Mucosa of stomach (tissue), 1 donor: Measurements from ENCODE around the gene TRMT1.
A peak's percentile ranks its signal among the peaks of the same experiment; 100 is the strongest.
"Not testable (repeated sequence)": the region's sequence is repeated elsewhere in the genome, so short reads cannot be mapped to it uniquely, and the experiment has no call there.

Experiments used
- H3K27me3 ChIP-seq: one replicate; pipeline ENCODE4 v1.7.0; 2013; ENCODE audit warnings: mild to moderate bottlenecking, low read length; ENCODE audit not compliant: control insufficient read depth, insufficient read depth
- H3K36me3 ChIP-seq: one replicate; pipeline ENCODE4 v1.7.0; 2013; ENCODE audit warnings: low read length; ENCODE audit not compliant: control insufficient read depth, insufficient read depth
- H3K4me1 ChIP-seq: one replicate; pipeline ENCODE4 v1.7.0; 2013; ENCODE audit warnings: mild to moderate bottlenecking, low read length; ENCODE audit not compliant: control insufficient read depth, insufficient read depth
- H3K4me3 ChIP-seq: one replicate; pipeline ENCODE4 v1.7.0; 2013; ENCODE audit warnings: low read length
- H3K9ac ChIP-seq: one replicate; pipeline ENCODE4 v1.7.0; 2013; ENCODE audit warnings: mild to moderate bottlenecking, low read length, moderate library complexity
- H3K9me3 ChIP-seq: one replicate; pipeline ENCODE4 v1.7.0; 2013; ENCODE audit warnings: mild to moderate bottlenecking, low read length, moderate library complexity; ENCODE audit not compliant: control insufficient read depth
- donor health status: Pancreatic carcinoma.

The TRMT1 gene

GRCh38 chr19:13116282-13117175 is at the start of gene TRMT1:
TSS of gene TRMT1 (minus strand) at chr19:13116740. CDS start at chr19:13116399, 341 bp downstream.
- H3K9ac ChIP-seq = peak within 1 kb of the TSS; percentile 81
- H3K9me3 ChIP-seq = no peaks in the 10 kb centered on the region
- no peaks in the 10 kb centered on the region for H3K27me3 ChIP-seq
- no peaks in the 10 kb centered on the region for H3K36me3 ChIP-seq
- H3K4me3 ChIP-seq = peak within 1 kb of the TSS; percentile 21
- H3K4me1 ChIP-seq = peaks cover 29% of the 10 kb centered on the region

- not testable (repeated sequence) for H3K9ac ChIP-seq, H3K27me3 ChIP-seq, H3K36me3 ChIP-seq, H3K4me3 ChIP-seq, H3K9me3 ChIP-seq
- H3K4me1 ChIP-seq = peaks cover 79% of the 10 kb centered on the region
Observed at GRCh38 chr19:13166151-13166550, 49.6 kb upstream of the TRMT1 start.

- H3K36me3 ChIP-seq = no peaks in the 10 kb centered on the region
- H3K4me3 ChIP-seq = no peak overlapping the region
- no peaks in the 10 kb centered on the region for H3K9me3 ChIP-seq
- peaks cover 77% of the 10 kb centered on the region for H3K4me1 ChIP-seq
- H3K27me3 ChIP-seq = no peaks in the 10 kb centered on the region
- peak overlapping the region; percentile 67 for H3K9ac ChIP-seq
Observed at GRCh38 chr19:13165162-13165997, 48.8 kb upstream of the TRMT1 start.

GRCh38 chr19:13164343-13165161 is 48.0 kb upstream of the TRMT1 start:
- peaks cover 69% of the 10 kb centered on the region for H3K4me1 ChIP-seq
- no peaks in the 10 kb centered on the region for H3K36me3 ChIP-seq
- peak overlapping the region; percentile 19 for H3K4me3 ChIP-seq
- no peaks in the 10 kb centered on the region for H3K27me3 ChIP-seq
- peak overlapping the region; percentile 67 for H3K9ac ChIP-seq
- H3K9me3 ChIP-seq = no peaks in the 10 kb centered on the region

GRCh38 chr19:13163609-13164342 is 47.2 kb upstream of the TRMT1 start:
- peak overlapping the region; percentile 34 for H3K4me3 ChIP-seq
- H3K4me1 ChIP-seq = peaks cover 62% of the 10 kb centered on the region
- H3K27me3 ChIP-seq = no peaks in the 10 kb centered on the region
- H3K36me3 ChIP-seq = no peaks in the 10 kb centered on the region
- H3K9ac ChIP-seq = peak overlapping the region; percentile 67
- no peaks in the 10 kb centered on the region for H3K9me3 ChIP-seq

GRCh38 chr19:13162724-13163608 is 46.4 kb upstream of the TRMT1 start:
- peak overlapping the region; percentile 67 for H3K9ac ChIP-seq
- peak overlapping the region; percentile 38 for H3K4me3 ChIP-seq
- peaks cover 59% of the 10 kb centered on the region for H3K4me1 ChIP-seq
- no peaks in the 10 kb centered on the region for H3K36me3 ChIP-seq
- H3K9me3 ChIP-seq = no peaks in the 10 kb centered on the region
- H3K27me3 ChIP-seq = no peaks in the 10 kb centered on the region

GRCh38 chr19:13160557-13160956 is 44.0 kb upstream of the TRMT1 start:
- H3K9ac ChIP-seq = no peak overlapping the region
- H3K9me3 ChIP-seq = no peaks in the 10 kb centered on the region
- H3K4me1 ChIP-seq = peaks cover 49% of the 10 kb centered on the region
- H3K27me3 ChIP-seq = no peaks in the 10 kb centered on the region
- H3K4me3 ChIP-seq = no peak overlapping the region
- H3K36me3 ChIP-seq = no peaks in the 10 kb centered on the region

- peaks cover 47% of the 10 kb centered on the region for H3K4me1 ChIP-seq
- H3K9ac ChIP-seq = no peak overlapping the region
- H3K36me3 ChIP-seq = no peaks in the 10 kb centered on the region
- no peaks in the 10 kb centered on the region for H3K9me3 ChIP-seq
- no peak overlapping the region for H3K4me3 ChIP-seq
- H3K27me3 ChIP-seq = no peaks in the 10 kb centered on the region
Observed at GRCh38 chr19:13159713-13160112, 43.2 kb upstream of the TRMT1 start.

GRCh38 chr19:13155472-13156359 is 39.2 kb upstream of the TRMT1 start:
- no peaks in the 10 kb centered on the region for H3K36me3 ChIP-seq
- peak overlapping the region; percentile 97 for H3K9ac ChIP-seq
- no peaks in the 10 kb centered on the region for H3K27me3 ChIP-seq
- peak overlapping the region; percentile 21 for H3K4me3 ChIP-seq
- H3K9me3 ChIP-seq = no peaks in the 10 kb centered on the region
- H3K4me1 ChIP-seq = peaks cover 16% of the 10 kb centered on the region

GRCh38 chr19:13154911-13155471 is 38.5 kb upstream of the TRMT1 start:
- Histone ChIP-seq H3K4me3 (peak overlapping the region; percentile 88), H3K9ac (peak overlapping the region; percentile 97), H3K36me3 (no peaks in the 10 kb centered on the region), H3K4me1 (peaks cover 16% of the 10 kb centered on the region), H3K27me3 (no peaks in the 10 kb centered on the region), H3K9me3 (no peaks in the 10 kb centered on the region)
